HCT116 (cell line): Measurements from ENCODE around the gene PARG.

Experiments used
- CEBPB ChIP-seq: IDR thresholded peaks from 2 replicates; pipeline ENCODE4 v1.6.1; 2012; ENCODE audit warnings: low read depth
- CTCF ChIP-seq, 3 experiments: fragments of 200-600 bp in 1 of 3; sonication (generic) in 1 of 3; IDR thresholded peaks in 2 of 3; conservative IDR thresholded peaks in 1 of 3; 2 replicates each; pipeline ENCODE4 v1.5.1; 2012 to 2017; ENCODE audit warnings: low read depth in 2 of 3, low read length in 2 of 3, antibody characterized with exemption in 1 of 3, borderline replicate concordance in 1 of 3, control low read depth in 1 of 3, mild to moderate bottlenecking in 1 of 3, mixed read lengths in 1 of 3, mixed run types in 1 of 3, moderate library complexity in 1 of 3; ENCODE audit not compliant: insufficient read depth in 1 of 3
- EZH2 ChIP-seq: fragments of 200-600 bp; sonication (generic); IDR thresholded peaks from 2 replicates; pipeline ENCODE4 v1.6.1; 2017; ENCODE audit warnings: antibody characterized with exemption, mixed run types
- EZH2phosphoT487 ChIP-seq: fragments of 200-600 bp; IDR thresholded peaks from 2 replicates; pipeline ENCODE4 v1.6.1; 2018; ENCODE audit warnings: antibody characterized with exemption, borderline replicate concordance
- MAX ChIP-seq: IDR thresholded peaks from 2 replicates; pipeline ENCODE4 v1.6.1; 2012
- POLR2A ChIP-seq: IDR thresholded peaks from 2 replicates; pipeline ENCODE4 v1.7.0; 2011; ENCODE audit warnings: borderline replicate concordance; ENCODE audit not compliant: insufficient read depth, insufficient read length; ENCODE audit errors: extremely low read depth
- POLR2AphosphoS5 ChIP-seq: IDR thresholded peaks from 2 replicates; pipeline ENCODE4 v1.6.1; 2011; ENCODE audit warnings: mild to moderate bottlenecking, low read depth, low read length, moderate library complexity
- RAD21 ChIP-seq: IDR thresholded peaks from 2 replicates; pipeline ENCODE4 v1.6.1; 2012; ENCODE audit warnings: low read depth, mild to moderate bottlenecking
- REST ChIP-seq: IDR thresholded peaks from 2 replicates; pipeline ENCODE4 v1.6.1; 2012; ENCODE audit warnings: low read depth
- SP1 ChIP-seq: IDR thresholded peaks from 2 replicates; pipeline ENCODE4 v1.6.1; 2012; ENCODE audit warnings: low read depth
- YY1 ChIP-seq: IDR thresholded peaks from 2 replicates; pipeline ENCODE4 v1.6.1; 2011; ENCODE audit warnings: low read length, low read depth, moderate library complexity, mild to moderate bottlenecking; ENCODE audit not compliant: insufficient replicate concordance; ENCODE audit errors: extremely low read depth
- ZFX ChIP-seq: fragments of 450-650 bp; IDR thresholded peaks from 2 replicates; pipeline ENCODE4 v1.6.1; 2017

- TF ChIP-seq CTCF (IDR thresholded peaks at IDR 0.05 in 2 of 3, conservative IDR thresholded peaks at IDR 0.05 in 1 of 3; ENCODE audit: borderline replicate concordance in 1 of 3, insufficient read depth in 1 of 3, low read depth in 2 of 3, low read length in 2 of 3) = no peak
- no peak for TF ChIP-seq POLR2A
- TF ChIP-seq EZH2 = no peak
- TF ChIP-seq EZH2phosphoT487 = no peak
- no peak for TF ChIP-seq MAX
- no peak for TF ChIP-seq ZFX
- no peak for TF ChIP-seq REST
- no peak for TF ChIP-seq SP1
- no peak for TF ChIP-seq POLR2AphosphoS5
- no peak for TF ChIP-seq CEBPB
- no peak for TF ChIP-seq YY1
- no peak for TF ChIP-seq RAD21
These were observed 104.1 kb downstream of the PARG start for GRCh38 chr10:49837685-49838084.
